GM19043 (cell line): Measurements from ENCODE around the gene DTX2.
"Not testable (repeated sequence)": the region's sequence is repeated elsewhere in the genome, so short reads cannot be mapped to it uniquely, and the experiment has no call there.

ENCODE experiments used
- ATAC-seq: cut with Tn5 transposase; IDR thresholded peaks from one replicate; pipeline ENCODE4 v1.9.1; 2021; ENCODE audit warnings: low read depth; ENCODE audit not compliant: unreplicated experiment

The DTX2 gene

GRCh38 chr7:76485822-76486610 is 24.5 kb downstream of the DTX2 start:
- not testable (repeated sequence) for ATAC-seq

GRCh38 chr7:76486618-76487017 is 25.1 kb downstream of the DTX2 start:
- ATAC-seq = peak; percentile 99

- ATAC-seq = not testable (repeated sequence)
Observed at GRCh38 chr7:76487969-76488368, 26.5 kb downstream of the DTX2 start.

- ATAC-seq = not testable (repeated sequence)
Observed at GRCh38 chr7:76492139-76492538, 30.6 kb downstream of the DTX2 start.

- not testable (repeated sequence) for ATAC-seq
Observed at GRCh38 chr7:76495717-76496116, 34.2 kb downstream of the DTX2 start.

GRCh38 chr7:76497918-76498582 is 36.5 kb downstream of the DTX2 start:
- ATAC-seq = not testable (repeated sequence)

GRCh38 chr7:76498583-76499200 is 37.2 kb downstream of the DTX2 start:
- not testable (repeated sequence) for ATAC-seq

- not testable (repeated sequence) for ATAC-seq
Observed at GRCh38 chr7:76499201-76499923, 37.9 kb downstream of the DTX2 start.

- not testable (repeated sequence) for ATAC-seq
Observed at GRCh38 chr7:76499924-76500241, 38.4 kb downstream of the DTX2 start.

- ATAC-seq = not testable (repeated sequence)
Observed at GRCh38 chr7:76502224-76502623, 40.7 kb downstream of the DTX2 start.

- ATAC-seq = not testable (repeated sequence)
Observed at GRCh38 chr7:76502836-76503235, 41.3 kb downstream of the DTX2 start.

- not testable (repeated sequence) for ATAC-seq
Observed at GRCh38 chr7:76503244-76503643, 41.7 kb downstream of the DTX2 start.

- not testable (repeated sequence) for ATAC-seq
Observed at GRCh38 chr7:76504351-76505167, 43.0 kb downstream of the DTX2 start.

- no peak for ATAC-seq
Observed at GRCh38 chr7:76505168-76506080, 43.9 kb downstream of the DTX2 start.

- ATAC-seq = no peak
Observed at GRCh38 chr7:76506081-76506440, 44.6 kb downstream of the DTX2 start.

GRCh38 chr7:76506643-76507042 is 45.1 kb downstream of the DTX2 start:
- ATAC-seq = not testable (repeated sequence)

- no peak for ATAC-seq
Observed at GRCh38 chr7:76507723-76508406, 46.4 kb downstream of the DTX2 start.
